HUES48 (cell line): ENCODE results near the gene FAM219A.

ENCODE experiments used
- H3K27ac ChIP-seq: one replicate; pipeline ENCODE4 v1.7.0; 2013; ENCODE audit warnings: low read depth, low read length, inconsistent platforms
- H3K27me3 ChIP-seq: 2 replicates; pipeline ENCODE4 v1.6.1; 2013; ENCODE audit warnings: mild to moderate bottlenecking, low read length; ENCODE audit not compliant: control insufficient read depth, insufficient read depth
- H3K36me3 ChIP-seq: 2 replicates; pipeline ENCODE4 v1.6.1; 2013; ENCODE audit warnings: low read length; ENCODE audit not compliant: control insufficient read depth, insufficient read depth
- H3K4me1 ChIP-seq: 2 replicates; pipeline ENCODE4 v1.6.1; 2013; ENCODE audit warnings: mild to moderate bottlenecking, low read length; ENCODE audit not compliant: control insufficient read depth, insufficient read depth
- H3K4me3 ChIP-seq: 2 replicates; pipeline ENCODE4 v1.5.1; 2013; ENCODE audit warnings: mild to moderate bottlenecking, low read depth, low read length
- H3K9ac ChIP-seq: 2 replicates; pipeline ENCODE4 v1.6.1; 2013; ENCODE audit warnings: mild to moderate bottlenecking, low read depth, low read length, moderate library complexity
- H3K9me3 ChIP-seq: 2 replicates; pipeline ENCODE4 v1.6.1; 2013; ENCODE audit warnings: low read length; ENCODE audit not compliant: control insufficient read depth, insufficient read depth

FAM219A gene

GRCh38 chr9:34500623-34501267 lies 42.4 kb upstream of the FAM219A start:
- Histone ChIP-seq H3K9me3 (no peaks in the 10 kb centered on the region), H3K36me3 (no peaks in the 10 kb centered on the region), H3K4me1 (no peaks in the 10 kb centered on the region), H3K9ac (no peak overlapping the region), H3K4me3 (no peak overlapping the region), H3K27me3 (no peaks in the 10 kb centered on the region), H3K27ac (no peak overlapping the region)

- Histone ChIP-seq H3K4me1 (no peaks in the 10 kb centered on the region), H3K27ac (no peak overlapping the region), H3K36me3 (no peaks in the 10 kb centered on the region), H3K27me3 (no peaks in the 10 kb centered on the region), H3K9me3 (no peaks in the 10 kb centered on the region), H3K9ac (no peak overlapping the region), H3K4me3 (no peak overlapping the region)
Measured at GRCh38 chr9:34499076-34499475, 40.7 kb upstream of the FAM219A start.

- Histone ChIP-seq H3K27ac (no peak overlapping the region), H3K9me3 (no peaks in the 10 kb centered on the region), H3K4me3 (no peak overlapping the region), H3K9ac (no peak overlapping the region), H3K36me3 (no peaks in the 10 kb centered on the region), H3K27me3 (no peaks in the 10 kb centered on the region), H3K4me1 (no peaks in the 10 kb centered on the region)
Measured at GRCh38 chr9:34498553-34498952, 40.2 kb upstream of the FAM219A start.

- Histone ChIP-seq H3K4me3 (no peak overlapping the region), H3K9ac (no peak overlapping the region)
Measured at GRCh38 chr9:34496149-34496712, 37.9 kb upstream of the FAM219A start.

GRCh38 chr9:34493972-34494535 lies 35.7 kb upstream of the FAM219A start:
- no peak overlapping the region for H3K27ac ChIP-seq
- H3K9ac ChIP-seq = no peak overlapping the region
- H3K4me1 ChIP-seq = no peaks in the 10 kb centered on the region
- no peak overlapping the region for H3K4me3 ChIP-seq
- H3K9me3 ChIP-seq = no peaks in the 10 kb centered on the region
- H3K36me3 ChIP-seq = no peaks in the 10 kb centered on the region
- no peaks in the 10 kb centered on the region for H3K27me3 ChIP-seq

More at GRCh38 chr9:34496149-34496712, 37.9 kb upstream of the FAM219A start:
- Histone ChIP-seq H3K36me3 (no peaks in the 10 kb centered on the region), H3K4me1 (no peaks in the 10 kb centered on the region), H3K9me3 (no peaks in the 10 kb centered on the region), H3K27me3 (no peaks in the 10 kb centered on the region), H3K27ac (no peak overlapping the region)

- H3K27ac ChIP-seq = no peak overlapping the region
- H3K9ac ChIP-seq = no peak overlapping the region
- no peak overlapping the region for H3K4me3 ChIP-seq
- no peaks in the 10 kb centered on the region for H3K27me3 ChIP-seq
- H3K36me3 ChIP-seq = no peaks in the 10 kb centered on the region
- H3K9me3 ChIP-seq = no peaks in the 10 kb centered on the region
- no peaks in the 10 kb centered on the region for H3K4me1 ChIP-seq
Measured at GRCh38 chr9:34492051-34492450, 33.7 kb upstream of the FAM219A start.

- no peaks in the 10 kb centered on the region for H3K27me3 ChIP-seq
- H3K9me3 ChIP-seq = no peaks in the 10 kb centered on the region
- H3K27ac ChIP-seq = no peak overlapping the region
- H3K4me1 ChIP-seq = no peaks in the 10 kb centered on the region
- no peaks in the 10 kb centered on the region for H3K36me3 ChIP-seq
- H3K4me3 ChIP-seq = no peak overlapping the region
- no peak overlapping the region for H3K9ac ChIP-seq
Measured at GRCh38 chr9:34491596-34491995, 33.2 kb upstream of the FAM219A start.

- no peak overlapping the region for H3K9ac ChIP-seq
- H3K27me3 ChIP-seq = no peaks in the 10 kb centered on the region
- no peaks in the 10 kb centered on the region for H3K9me3 ChIP-seq
- no peaks in the 10 kb centered on the region for H3K4me1 ChIP-seq
- H3K27ac ChIP-seq = no peak overlapping the region
- H3K36me3 ChIP-seq = no peaks in the 10 kb centered on the region
- H3K4me3 ChIP-seq = no peak overlapping the region
Measured at GRCh38 chr9:34490760-34491159, 32.4 kb upstream of the FAM219A start.

- H3K27me3 ChIP-seq = no peaks in the 10 kb centered on the region
- no peak overlapping the region for H3K27ac ChIP-seq
- no peaks in the 10 kb centered on the region for H3K4me1 ChIP-seq
- H3K36me3 ChIP-seq = no peaks in the 10 kb centered on the region
- no peaks in the 10 kb centered on the region for H3K9me3 ChIP-seq
- H3K4me3 ChIP-seq = no peak overlapping the region
- no peak overlapping the region for H3K9ac ChIP-seq
Measured at GRCh38 chr9:34490360-34490759, 32.0 kb upstream of the FAM219A start.

- no peak overlapping the region for H3K4me3 ChIP-seq
- H3K27ac ChIP-seq = no peak overlapping the region
- no peaks in the 10 kb centered on the region for H3K36me3 ChIP-seq
- no peaks in the 10 kb centered on the region for H3K9me3 ChIP-seq
- no peaks in the 10 kb centered on the region for H3K4me1 ChIP-seq
- H3K27me3 ChIP-seq = no peaks in the 10 kb centered on the region
- H3K9ac ChIP-seq = no peak overlapping the region
Measured at GRCh38 chr9:34486572-34486971, 28.2 kb upstream of the FAM219A start.

GRCh38 chr9:34485822-34486221 lies 27.5 kb upstream of the FAM219A start:
- Histone ChIP-seq H3K36me3 (no peaks in the 10 kb centered on the region), H3K9ac (no peak overlapping the region)

More at GRCh38 chr9:34485822-34486221, 27.5 kb upstream of the FAM219A start:
- no peaks in the 10 kb centered on the region for H3K4me1 ChIP-seq
- no peak overlapping the region for H3K27ac ChIP-seq
- H3K4me3 ChIP-seq = no peak overlapping the region
- no peaks in the 10 kb centered on the region for H3K27me3 ChIP-seq
- no peaks in the 10 kb centered on the region for H3K9me3 ChIP-seq
